SK-N-SH treated with all-trans-retinoic acid at 6 μM for 48 hours (cell line): Measurements from ENCODE around the gene FCHSD2.
"Not testable (repeated sequence)": the region's sequence is repeated elsewhere in the genome, so short reads cannot be mapped to it uniquely, and the experiment has no call there.

Source experiments
- ATAC-seq: fragments of 200-7000 bp; cut with Tn5 transposase; 3 replicates; pipeline ENCODE4 v1.9.1; 2020; ENCODE audit warnings: mild to moderate bottlenecking, moderate library complexity
- ARNTL ChIP-seq: fragments of 450-650 bp; formaldehyde crosslinking; IDR thresholded peaks from 2 replicates; pipeline ENCODE4 v1.5.0; 2020; ENCODE audit warnings: low read depth, mild to moderate bottlenecking, moderate library complexity, borderline replicate concordance
- BACH2 ChIP-seq: fragments of 250-450 bp; sonication (Bioruptor Pico); IDR thresholded peaks from 2 replicates; pipeline ENCODE4 v1.9.0; 2021; ENCODE audit warnings: mild to moderate bottlenecking, borderline replicate concordance
- CSDC2 ChIP-seq: fragments of 250-450 bp; sonication (Bioruptor Pico); IDR thresholded peaks from 2 replicates; pipeline ENCODE4 v1.5.0; 2020; ENCODE audit warnings: mild to moderate bottlenecking, moderate library complexity
- ESRRG ChIP-seq: fragments of 250-450 bp; sonication (Bioruptor Pico); IDR thresholded peaks from 2 replicates; pipeline ENCODE4 v1.6.1; 2021; ENCODE audit warnings: mild to moderate bottlenecking
- GLIS3 ChIP-seq: fragments of 250-450 bp; sonication (Bioruptor Pico); IDR thresholded peaks from 2 replicates; pipeline ENCODE4 v1.5.0; 2020; ENCODE audit warnings: mild to moderate bottlenecking, moderate library complexity
- ISL1 ChIP-seq: fragments of 250-450 bp; sonication (Bioruptor Pico); IDR thresholded peaks from 2 replicates; pipeline ENCODE4 v2.1.2; 2022; ENCODE audit warnings: mild to moderate bottlenecking, moderate library complexity
- OSR1 ChIP-seq: fragments of 250-450 bp; sonication (Bioruptor Pico); IDR thresholded peaks from 2 replicates; pipeline ENCODE4 v1.8.0; 2022; ENCODE audit warnings: moderate library complexity, mild to moderate bottlenecking, inconsistent platforms
- RARB ChIP-seq: fragments of 250-450 bp; sonication (Bioruptor Pico); IDR thresholded peaks from 2 replicates; pipeline ENCODE4 v1.8.0; 2021; ENCODE audit warnings: mild to moderate bottlenecking, moderate library complexity
- SNAI2 ChIP-seq: fragments of 250-450 bp; sonication (Bioruptor Pico); IDR thresholded peaks from 2 replicates; pipeline ENCODE4 v1.5.0; 2020; ENCODE audit warnings: mild to moderate bottlenecking, moderate library complexity
- TCF4 ChIP-seq: fragments of 250-450 bp; sonication (Bioruptor Pico); IDR thresholded peaks from 2 replicates; pipeline ENCODE4 v1.8.0; 2021; ENCODE audit warnings: mild to moderate bottlenecking, moderate library complexity, borderline replicate concordance
- TOX ChIP-seq: fragments of 250-450 bp; sonication (Bioruptor Pico); IDR thresholded peaks from 2 replicates; pipeline ENCODE4 v1.8.0; 2021; ENCODE audit warnings: mild to moderate bottlenecking, moderate library complexity, borderline replicate concordance
- ZC3H10 ChIP-seq: fragments of 250-450 bp; sonication (Bioruptor Pico); IDR thresholded peaks from 2 replicates; pipeline ENCODE4 v1.5.1; 2021; ENCODE audit warnings: mild to moderate bottlenecking, moderate library complexity
- ZFP3 ChIP-seq: fragments of 250-450 bp; sonication (Bioruptor Pico); IDR thresholded peaks from 2 replicates; pipeline ENCODE4 v1.5.0; 2020; ENCODE audit warnings: mild to moderate bottlenecking, moderate library complexity
- ZFP30 ChIP-seq: fragments of 450-650 bp; formaldehyde crosslinking; IDR thresholded peaks from 2 replicates; pipeline ENCODE4 v1.5.0; 2022; ENCODE audit warnings: mild to moderate bottlenecking, moderate library complexity
- ZNF565 ChIP-seq: fragments of 450-650 bp; formaldehyde crosslinking; conservative IDR thresholded peaks from 2 replicates; pipeline ENCODE4 v1.5.0; 2020; ENCODE audit warnings: low read depth, mild to moderate bottlenecking, moderate library complexity
- ZNF8 ChIP-seq: fragments of 450-650 bp; formaldehyde crosslinking; IDR thresholded peaks from 2 replicates; pipeline ENCODE4 v1.5.0; 2020; ENCODE audit warnings: mild to moderate bottlenecking, moderate library complexity
- TF ChIP-seq, protein P1 (sequence below): fragments of 250-450 bp; sonication (Bioruptor Pico); IDR thresholded peaks from 2 replicates; pipeline ENCODE4 v1.5.1; 2021; ENCODE audit warnings: mild to moderate bottlenecking, moderate library complexity
- TF ChIP-seq, protein P2 (sequence below): fragments of 250-450 bp; sonication (Bioruptor Pico); IDR thresholded peaks from 2 replicates; pipeline ENCODE4 v1.5.1; 2020; ENCODE audit warnings: low read depth, mild to moderate bottlenecking, moderate library complexity
- TF ChIP-seq, protein P3 (sequence below): fragments of 250-450 bp; sonication (Bioruptor Pico); IDR thresholded peaks from 2 replicates; pipeline ENCODE4 v1.8.0; 2020; ENCODE audit warnings: mild to moderate bottlenecking, moderate library complexity, borderline replicate concordance
- TF ChIP-seq, protein P4 (sequence below): fragments of 250-450 bp; sonication (Bioruptor Pico); IDR thresholded peaks from 2 replicates; pipeline ENCODE4 v1.8.0; 2021; ENCODE audit warnings: low read depth, mild to moderate bottlenecking, moderate library complexity, borderline replicate concordance

FCHSD2 gene

DNA sequence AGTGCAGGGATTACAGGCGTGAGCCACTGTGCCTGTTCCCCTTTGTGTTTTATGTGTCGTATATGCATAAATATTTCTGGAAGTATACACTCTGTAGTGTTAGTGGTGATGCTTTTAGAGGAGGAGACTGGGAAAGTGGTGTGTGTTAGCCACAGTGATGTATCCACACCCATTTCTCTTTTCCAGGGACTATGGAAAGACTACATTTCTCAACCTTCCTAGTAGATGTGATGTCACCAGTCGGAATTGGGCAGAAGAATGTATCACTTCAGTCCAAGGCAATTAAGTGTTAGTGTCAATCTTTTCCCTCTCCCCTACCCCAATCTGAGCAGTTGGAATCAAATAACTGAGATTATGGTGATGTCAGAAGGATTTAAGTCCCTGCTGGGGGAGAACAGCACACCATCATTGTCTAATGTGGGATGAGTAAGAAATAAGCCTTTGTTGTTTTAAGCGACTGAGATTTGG lies 333.8 kb downstream of the FCHSD2 start:
- no peak for ATAC-seq
- TF ChIP-seq ISL1, result no peak
- TF ChIP-seq OSR1, result no peak
- TF ChIP-seq, protein P1, sequence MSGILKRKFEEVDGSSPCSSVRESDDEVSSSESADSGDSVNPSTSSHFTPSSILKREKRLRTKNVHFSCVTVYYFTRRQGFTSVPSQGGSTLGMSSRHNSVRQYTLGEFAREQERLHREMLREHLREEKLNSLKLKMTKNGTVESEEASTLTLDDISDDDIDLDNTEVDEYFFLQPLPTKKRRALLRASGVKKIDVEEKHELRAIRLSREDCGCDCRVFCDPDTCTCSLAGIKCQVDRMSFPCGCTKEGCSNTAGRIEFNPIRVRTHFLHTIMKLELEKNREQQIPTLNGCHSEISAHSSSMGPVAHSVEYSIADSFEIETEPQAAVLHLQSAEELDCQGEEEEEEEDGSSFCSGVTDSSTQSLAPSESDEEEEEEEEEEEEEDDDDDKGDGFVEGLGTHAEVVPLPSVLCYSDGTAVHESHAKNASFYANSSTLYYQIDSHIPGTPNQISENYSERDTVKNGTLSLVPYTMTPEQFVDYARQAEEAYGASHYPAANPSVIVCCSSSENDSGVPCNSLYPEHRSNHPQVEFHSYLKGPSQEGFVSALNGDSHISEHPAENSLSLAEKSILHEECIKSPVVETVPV, result no peak
- TF ChIP-seq SNAI2, result no peak
- TF ChIP-seq GLIS3, result no peak
- TF ChIP-seq, protein P2, sequence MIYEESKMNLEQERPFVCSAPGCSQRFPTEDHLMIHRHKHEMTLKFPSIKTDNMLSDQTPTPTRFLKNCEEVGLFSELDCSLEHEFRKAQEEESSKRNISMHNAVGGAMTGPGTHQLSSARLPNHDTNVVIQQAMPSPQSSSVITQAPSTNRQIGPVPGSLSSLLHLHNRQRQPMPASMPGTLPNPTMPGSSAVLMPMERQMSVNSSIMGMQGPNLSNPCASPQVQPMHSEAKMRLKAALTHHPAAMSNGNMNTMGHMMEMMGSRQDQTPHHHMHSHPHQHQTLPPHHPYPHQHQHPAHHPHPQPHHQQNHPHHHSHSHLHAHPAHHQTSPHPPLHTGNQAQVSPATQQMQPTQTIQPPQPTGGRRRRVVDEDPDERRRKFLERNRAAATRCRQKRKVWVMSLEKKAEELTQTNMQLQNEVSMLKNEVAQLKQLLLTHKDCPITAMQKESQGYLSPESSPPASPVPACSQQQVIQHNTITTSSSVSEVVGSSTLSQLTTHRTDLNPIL, result no peak
- TF ChIP-seq ARNTL (CRISPR knock-in tag), result no peak
- TF ChIP-seq ZFP30 (CRISPR knock-in tag), result no peak
- no peak for TF ChIP-seq TCF4

DNA sequence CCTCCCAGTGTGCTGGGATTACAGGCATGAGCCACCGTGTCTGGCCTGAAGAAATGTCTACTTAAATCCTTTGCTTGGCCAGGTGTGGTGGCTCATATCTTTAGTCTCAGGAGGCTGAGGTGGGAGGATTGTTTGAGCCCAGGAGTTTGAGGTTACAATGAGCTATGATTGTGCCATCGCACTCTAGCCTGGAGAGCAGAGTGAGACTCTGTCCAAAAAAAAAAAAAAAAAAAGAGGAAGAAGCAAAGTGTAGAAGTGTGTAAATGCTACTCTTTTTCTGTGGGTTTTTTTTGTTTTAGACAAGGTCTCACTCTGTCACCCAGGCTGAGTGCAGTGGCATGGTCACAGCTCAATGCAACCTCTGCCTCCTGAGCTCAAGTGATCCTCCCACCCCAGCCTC lies 334.3 kb downstream of the FCHSD2 start:
- TF ChIP-seq ESRRG (CRISPR knock-in tag) (no peak), CSDC2 (CRISPR knock-in tag) (no peak), ZNF8 (no peak), ZC3H10 (no peak), ZNF565 (CRISPR knock-in tag) (no peak), TOX (CRISPR knock-in tag) (no peak), ISL1 (no peak), BACH2 (CRISPR knock-in tag) (no peak), OSR1 (no peak), ZFP3 (CRISPR knock-in tag) (no peak), SNAI2 (no peak), ARNTL (CRISPR knock-in tag) (no peak), GLIS3 (no peak)
- TF ChIP-seq, protein P1, result no peak
- TF ChIP-seq, protein P3, sequence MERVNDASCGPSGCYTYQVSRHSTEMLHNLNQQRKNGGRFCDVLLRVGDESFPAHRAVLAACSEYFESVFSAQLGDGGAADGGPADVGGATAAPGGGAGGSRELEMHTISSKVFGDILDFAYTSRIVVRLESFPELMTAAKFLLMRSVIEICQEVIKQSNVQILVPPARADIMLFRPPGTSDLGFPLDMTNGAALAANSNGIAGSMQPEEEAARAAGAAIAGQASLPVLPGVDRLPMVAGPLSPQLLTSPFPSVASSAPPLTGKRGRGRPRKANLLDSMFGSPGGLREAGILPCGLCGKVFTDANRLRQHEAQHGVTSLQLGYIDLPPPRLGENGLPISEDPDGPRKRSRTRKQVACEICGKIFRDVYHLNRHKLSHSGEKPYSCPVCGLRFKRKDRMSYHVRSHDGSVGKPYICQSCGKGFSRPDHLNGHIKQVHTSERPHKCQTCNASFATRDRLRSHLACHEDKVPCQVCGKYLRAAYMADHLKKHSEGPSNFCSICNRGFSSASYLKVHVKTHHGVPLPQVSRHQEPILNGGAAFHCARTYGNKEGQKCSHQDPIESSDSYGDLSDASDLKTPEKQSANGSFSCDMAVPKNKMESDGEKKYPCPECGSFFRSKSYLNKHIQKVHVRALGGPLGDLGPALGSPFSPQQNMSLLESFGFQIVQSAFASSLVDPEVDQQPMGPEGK (CRISPR knock-in tag), result no peak
- TF ChIP-seq, protein P4, sequence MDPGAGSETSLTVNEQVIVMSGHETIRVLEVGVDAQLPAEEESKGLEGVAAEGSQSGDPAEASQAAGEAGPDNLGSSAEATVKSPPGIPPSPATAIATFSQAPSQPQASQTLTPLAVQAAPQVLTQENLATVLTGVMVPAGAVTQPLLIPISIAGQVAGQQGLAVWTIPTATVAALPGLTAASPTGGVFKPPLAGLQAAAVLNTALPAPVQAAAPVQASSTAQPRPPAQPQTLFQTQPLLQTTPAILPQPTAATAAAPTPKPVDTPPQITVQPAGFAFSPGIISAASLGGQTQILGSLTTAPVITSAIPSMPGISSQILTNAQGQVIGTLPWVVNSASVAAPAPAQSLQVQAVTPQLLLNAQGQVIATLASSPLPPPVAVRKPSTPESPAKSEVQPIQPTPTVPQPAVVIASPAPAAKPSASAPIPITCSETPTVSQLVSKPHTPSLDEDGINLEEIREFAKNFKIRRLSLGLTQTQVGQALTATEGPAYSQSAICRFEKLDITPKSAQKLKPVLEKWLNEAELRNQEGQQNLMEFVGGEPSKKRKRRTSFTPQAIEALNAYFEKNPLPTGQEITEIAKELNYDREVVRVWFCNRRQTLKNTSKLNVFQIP, result no peak
- no peak for ATAC-seq

DNA sequence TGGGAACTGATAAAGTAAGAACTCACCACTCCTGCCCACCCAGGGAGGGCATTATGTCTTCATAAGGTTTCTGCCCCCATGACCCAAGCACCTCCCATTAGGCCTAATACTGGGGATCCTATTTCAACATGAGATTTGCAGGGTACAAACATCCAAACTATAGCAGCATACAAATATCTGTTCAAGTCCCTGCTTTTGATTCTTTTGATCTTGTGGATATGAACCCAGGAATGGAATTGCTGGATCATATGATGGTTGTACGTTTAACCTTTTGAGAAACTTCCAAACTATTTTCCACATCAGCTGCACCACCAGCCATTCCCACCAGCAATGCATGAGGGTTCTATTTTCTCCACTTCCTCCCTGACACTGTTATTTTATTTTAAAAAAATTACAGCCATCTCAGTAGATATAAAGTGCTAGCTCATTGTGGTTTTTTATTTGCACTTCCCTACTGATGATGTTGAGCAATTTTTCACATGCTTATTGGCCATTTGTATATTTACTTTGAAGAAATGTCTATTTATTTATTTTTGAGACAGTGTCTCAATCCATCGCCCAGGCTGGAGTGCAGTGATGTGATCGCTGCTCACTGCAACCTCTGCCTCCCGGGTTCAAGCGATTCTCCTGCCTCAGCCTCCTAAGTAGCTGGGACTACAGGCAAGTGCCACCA lies 335.0 kb downstream of the FCHSD2 start:
- no peak for ATAC-seq
- no peak for TF ChIP-seq ZFP30 (CRISPR knock-in tag)
- no peak for TF ChIP-seq BACH2 (CRISPR knock-in tag)
- TF ChIP-seq OSR1, result no peak
- no peak for TF ChIP-seq ARNTL (CRISPR knock-in tag)
- no peak for TF ChIP-seq ZC3H10
- TF ChIP-seq, protein P3 (CRISPR knock-in tag), result no peak
- TF ChIP-seq ZNF565 (CRISPR knock-in tag), result no peak
- TF ChIP-seq, protein P2, result no peak
- no peak for TF ChIP-seq RARB (CRISPR knock-in tag)
- no peak for TF ChIP-seq TCF4
- no peak for TF ChIP-seq ESRRG (CRISPR knock-in tag)
- TF ChIP-seq CSDC2 (CRISPR knock-in tag), result no peak
- no peak for TF ChIP-seq TOX (CRISPR knock-in tag)
- no peak for TF ChIP-seq GLIS3

DNA sequence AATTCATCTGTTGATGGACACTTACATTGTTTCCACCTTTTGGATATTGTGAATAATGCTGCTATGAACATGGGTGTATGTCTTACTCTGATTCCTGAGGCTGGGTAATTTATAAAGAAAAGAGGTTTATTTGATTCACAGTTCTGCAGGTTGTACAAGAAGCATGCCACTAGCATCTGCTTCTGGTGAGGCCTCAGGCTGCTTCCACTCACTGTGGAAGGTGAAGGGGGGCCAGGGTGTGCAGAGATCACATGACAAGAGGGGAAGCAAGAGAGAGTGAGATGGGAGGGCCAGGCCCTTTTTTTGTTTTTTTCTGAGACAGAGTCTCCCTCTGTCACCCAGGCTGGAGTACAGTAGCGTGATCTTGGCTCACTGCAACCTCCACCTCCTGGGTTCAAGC lies 335.7 kb downstream of the FCHSD2 start:
- not testable (repeated sequence) for ATAC-seq
